GM23338 (cell line): Measurements from ENCODE around the gene C1R. TPM values are rescaled to one million over a fixed set of nuclear protein-coding genes. Genes with fewer than 3 reads are reported as not detected.

Source experiments
- ATAC-seq: fragments of 200-7000 bp; cut with Tn5 transposase; 3 replicates; pipeline ENCODE4 v1.9.1; 2020
- DNase-seq: peaks from one replicate; pipeline ENCODE4 v3.0.0-alpha.2; 2015; ENCODE audit warnings: low spot score
- H2AFZ ChIP-seq: fragments of 200-600 bp; sonication (generic); 2 replicates; pipeline ENCODE4 v1.8.0; 2016; ENCODE audit warnings: antibody characterized with exemption, mild to moderate bottlenecking, moderate library complexity
- H3F3A ChIP-seq: fragments of 200-600 bp; sonication (generic); replicated peaks from 2 replicates; pipeline ENCODE4 v1.8.0; 2017; ENCODE audit warnings: antibody characterized with exemption, mixed run types, low read depth
- H3K27ac ChIP-seq: fragments of 200-600 bp; sonication (generic); 2 replicates; pipeline ENCODE4 v1.6.1; 2016; ENCODE audit warnings: low read depth
- H3K27me3 ChIP-seq: fragments of 200-600 bp; sonication (generic); 2 replicates; pipeline ENCODE4 v1.8.0; 2016; ENCODE audit warnings: mild to moderate bottlenecking, mixed run types, moderate library complexity; ENCODE audit not compliant: insufficient read depth
- H3K36me3 ChIP-seq: fragments of 200-600 bp; sonication (generic); 2 replicates; pipeline ENCODE4 v1.8.0; 2016; ENCODE audit warnings: mild to moderate bottlenecking; ENCODE audit not compliant: insufficient read depth
- H3K4me1 ChIP-seq: fragments of 200-600 bp; sonication (generic); 2 replicates; pipeline ENCODE4 v1.8.0; 2016; ENCODE audit warnings: mild to moderate bottlenecking, moderate library complexity; ENCODE audit not compliant: insufficient read depth
- H3K4me2 ChIP-seq: fragments of 200-600 bp; sonication (generic); 2 replicates; pipeline ENCODE4 v1.7.1; 2017; ENCODE audit warnings: mixed run types
- H3K4me3 ChIP-seq: fragments of 200-600 bp; sonication (generic); 2 replicates; pipeline ENCODE4 v1.6.1; 2016; ENCODE audit warnings: mixed run types
- H3K79me2 ChIP-seq: fragments of 200-600 bp; sonication (generic); replicated peaks from 2 replicates; pipeline ENCODE4 v1.8.0; 2017; ENCODE audit warnings: mild to moderate bottlenecking; ENCODE audit not compliant: insufficient read depth
- H3K9me2 ChIP-seq: fragments of 200-600 bp; sonication (generic); 2 replicates; pipeline ENCODE4 v1.8.0; 2017; ENCODE audit not compliant: insufficient read depth
- H4K20me1 ChIP-seq: fragments of 200-600 bp; sonication (generic); replicated peaks from 2 replicates; pipeline ENCODE4 v1.8.0; 2017; ENCODE audit warnings: mild to moderate bottlenecking; ENCODE audit not compliant: insufficient read depth
- H3K27ac Mint-ChIP-seq: 2 replicates; pipeline ENCODE4 v1.8.0; 2020; ENCODE audit warnings: inconsistent platforms, mild to moderate bottlenecking, moderate library complexity, mixed read lengths
- H3K27me3 Mint-ChIP-seq: 3 replicates; pipeline ENCODE4 v1.8.0; 2022; ENCODE audit warnings: low read depth, mild to moderate bottlenecking, moderate library complexity, mixed read lengths, inconsistent platforms; ENCODE audit not compliant: insufficient read depth, poor library complexity
- H3K36me3 Mint-ChIP-seq: 3 replicates; pipeline ENCODE4 v1.8.0; 2021; ENCODE audit warnings: low read depth, mild to moderate bottlenecking, inconsistent platforms, moderate library complexity, mixed read lengths
- H3K4me1 Mint-ChIP-seq: 3 replicates; pipeline ENCODE4 v1.8.0; 2020; ENCODE audit warnings: mild to moderate bottlenecking, inconsistent platforms, mixed read lengths
- H3K4me3 Mint-ChIP-seq: 3 replicates; pipeline ENCODE4 v1.8.0; 2021; ENCODE audit warnings: moderate library complexity, mild to moderate bottlenecking, inconsistent platforms, mixed read lengths
- H3K9me3 Mint-ChIP-seq: 3 replicates; pipeline ENCODE4 v1.8.0; 2020; ENCODE audit warnings: moderate library complexity, mild to moderate bottlenecking, inconsistent platforms, mixed read lengths
- JUNB ChIP-seq: IDR thresholded peaks from one replicate; pipeline ENCODE4 v1.6.1; 2016; ENCODE audit warnings: antibody characterized with exemption; ENCODE audit not compliant: unreplicated experiment
- NANOG ChIP-seq: IDR thresholded peaks from 2 replicates; pipeline ENCODE4 v1.6.1; 2016; ENCODE audit warnings: antibody characterized with exemption, borderline replicate concordance
- POLR2AphosphoS5 ChIP-seq: IDR thresholded peaks from 2 replicates; pipeline ENCODE4 v1.6.1; 2016; ENCODE audit warnings: antibody characterized with exemption, low read depth
- REST ChIP-seq: IDR thresholded peaks from one replicate; pipeline ENCODE4 v1.6.1; 2018; ENCODE audit warnings: antibody characterized with exemption; ENCODE audit not compliant: unreplicated experiment
- ZNF114 ChIP-seq: fragments of 250-450 bp; sonication (Bioruptor Pico); IDR thresholded peaks from 2 replicates; pipeline ENCODE4 v1.5.0; 2020; ENCODE audit warnings: mild to moderate bottlenecking, moderate library complexity
- ZNF462 ChIP-seq: fragments of 250-450 bp; sonication (Bioruptor Pico); IDR thresholded peaks from 2 replicates; pipeline ENCODE4 v1.5.0; 2020; ENCODE audit warnings: mild to moderate bottlenecking, moderate library complexity
- polyA plus RNA-seq: library from polyadenylated mRNA; unstranded; fragments of >200 nt; fragmentation: Nextera tagmentation; extraction: Ambion mirVana; gene quantifications from 2 replicates; pipeline ENCODE4 v1.2.1, GENCODE V29; 2016
- total RNA-seq: library from RNA; depleted of rRNA; stranded (reverse); fragments of >200 nt; shearing (Covaris generic); gene quantifications from 2 replicates; pipeline ENCODE4 v1.2.3, GENCODE V29; 2014
- TF ChIP-seq, protein P1 (sequence below): IDR thresholded peaks from 2 replicates; pipeline ENCODE4 v1.6.1; 2016; ENCODE audit warnings: antibody characterized with exemption
- TF ChIP-seq, protein P2 (sequence below), 2 experiments: fragments of 200-600 bp in 1 of 2; sonication (generic) in 1 of 2; conservative IDR thresholded peaks; 2 replicates each; pipeline versions ENCODE4 v1.5.1 to v1.6.1; 2016 to 2017; ENCODE audit warnings: antibody characterized with exemption in 2 of 2, low read depth in 2 of 2, mild to moderate bottlenecking in 2 of 2, moderate library complexity in 1 of 2

Gene C1R
- total and polyA plus RNA-seq, 2 experiments from 2014 or later, result 6.4 to 8.8 TPM

DNA sequence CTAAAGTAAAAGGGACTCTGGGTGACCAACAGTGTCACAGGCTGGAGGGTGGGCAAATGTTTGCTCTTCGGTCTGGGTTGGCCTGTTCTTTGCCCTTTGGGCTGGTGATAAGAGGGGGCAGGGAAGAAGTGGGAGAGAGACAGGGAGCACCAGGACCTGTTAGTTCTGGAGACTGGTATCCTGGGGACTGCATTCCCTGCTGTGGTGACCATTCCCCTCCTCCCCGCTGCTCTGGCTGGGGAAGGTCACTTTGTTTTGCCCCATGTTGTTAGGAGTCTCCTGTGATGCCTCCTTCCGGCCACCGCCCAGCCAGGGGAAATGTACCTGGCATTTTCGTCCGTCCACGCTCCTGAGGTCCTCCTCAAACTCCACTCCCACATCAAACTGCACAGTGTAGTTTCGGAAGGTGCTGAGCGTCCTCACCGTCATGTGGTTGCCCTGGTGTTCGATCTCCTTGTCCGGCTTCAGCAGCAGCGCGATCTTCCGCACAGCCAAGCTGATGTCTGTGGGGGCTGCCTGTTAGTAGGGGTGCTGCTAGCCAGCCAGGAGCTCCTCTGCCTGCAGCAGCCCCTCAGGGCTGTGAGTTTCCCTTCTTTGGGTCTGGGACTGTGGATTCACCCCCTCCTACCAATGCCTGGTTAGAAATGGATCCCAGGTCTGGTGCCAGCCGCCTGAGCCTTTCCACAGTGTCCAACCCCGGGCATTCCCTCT lies 35.8 kb upstream of the C1R start (continued):
- TF ChIP-seq REST (no peak), JUNB (no peak), ZNF114 (CRISPR knock-in tag) (no peak), NANOG (no peak)
- TF ChIP-seq, protein P1, sequence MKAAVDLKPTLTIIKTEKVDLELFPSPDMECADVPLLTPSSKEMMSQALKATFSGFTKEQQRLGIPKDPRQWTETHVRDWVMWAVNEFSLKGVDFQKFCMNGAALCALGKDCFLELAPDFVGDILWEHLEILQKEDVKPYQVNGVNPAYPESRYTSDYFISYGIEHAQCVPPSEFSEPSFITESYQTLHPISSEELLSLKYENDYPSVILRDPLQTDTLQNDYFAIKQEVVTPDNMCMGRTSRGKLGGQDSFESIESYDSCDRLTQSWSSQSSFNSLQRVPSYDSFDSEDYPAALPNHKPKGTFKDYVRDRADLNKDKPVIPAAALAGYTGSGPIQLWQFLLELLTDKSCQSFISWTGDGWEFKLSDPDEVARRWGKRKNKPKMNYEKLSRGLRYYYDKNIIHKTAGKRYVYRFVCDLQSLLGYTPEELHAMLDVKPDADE, result no peak
- TF ChIP-seq, protein P2, sequence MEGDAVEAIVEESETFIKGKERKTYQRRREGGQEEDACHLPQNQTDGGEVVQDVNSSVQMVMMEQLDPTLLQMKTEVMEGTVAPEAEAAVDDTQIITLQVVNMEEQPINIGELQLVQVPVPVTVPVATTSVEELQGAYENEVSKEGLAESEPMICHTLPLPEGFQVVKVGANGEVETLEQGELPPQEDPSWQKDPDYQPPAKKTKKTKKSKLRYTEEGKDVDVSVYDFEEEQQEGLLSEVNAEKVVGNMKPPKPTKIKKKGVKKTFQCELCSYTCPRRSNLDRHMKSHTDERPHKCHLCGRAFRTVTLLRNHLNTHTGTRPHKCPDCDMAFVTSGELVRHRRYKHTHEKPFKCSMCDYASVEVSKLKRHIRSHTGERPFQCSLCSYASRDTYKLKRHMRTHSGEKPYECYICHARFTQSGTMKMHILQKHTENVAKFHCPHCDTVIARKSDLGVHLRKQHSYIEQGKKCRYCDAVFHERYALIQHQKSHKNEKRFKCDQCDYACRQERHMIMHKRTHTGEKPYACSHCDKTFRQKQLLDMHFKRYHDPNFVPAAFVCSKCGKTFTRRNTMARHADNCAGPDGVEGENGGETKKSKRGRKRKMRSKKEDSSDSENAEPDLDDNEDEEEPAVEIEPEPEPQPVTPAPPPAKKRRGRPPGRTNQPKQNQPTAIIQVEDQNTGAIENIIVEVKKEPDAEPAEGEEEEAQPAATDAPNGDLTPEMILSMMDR (conservative IDR thresholded peaks at IDR 0.05; ENCODE audit: low read depth in 2 of 2), result no peak

DNA sequence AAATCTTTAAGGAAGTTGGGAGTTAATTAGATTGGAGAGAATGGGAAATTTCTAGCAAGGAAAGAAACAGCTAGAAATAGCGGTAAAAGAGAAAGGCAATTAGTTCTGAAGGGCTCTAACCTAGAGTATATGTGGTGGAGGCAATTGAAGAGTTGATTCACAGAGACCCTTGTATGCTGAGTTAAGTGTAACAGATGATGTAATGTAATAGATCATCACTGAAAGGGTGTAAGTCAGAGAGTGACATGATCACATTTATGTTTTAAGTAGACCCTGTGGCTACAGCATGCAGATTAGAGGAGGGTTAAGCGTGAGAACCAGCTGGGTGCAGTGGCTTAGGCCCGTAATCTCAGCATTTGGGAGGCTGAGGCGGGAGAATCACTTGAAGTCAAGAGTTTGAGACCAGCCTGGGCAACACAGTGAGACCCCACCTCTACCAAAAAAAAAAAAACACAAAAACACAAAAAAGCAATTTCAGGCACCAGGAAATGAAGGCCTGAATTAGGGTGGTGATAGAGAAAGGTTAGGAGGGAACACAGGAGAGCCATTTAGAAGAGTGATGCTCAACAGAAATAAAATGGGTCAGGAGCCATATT lies 33.5 kb upstream of the C1R start:
- Mint-ChIP-seq H3K36me3 (no peaks in the 10 kb centered on the region; the same call in 2 of the 3 replicates), H3K27me3 (peaks cover 14% of the 10 kb centered on the region), H3K27ac (no peak overlapping the region), H3K4me1 (peaks cover 29% of the 10 kb centered on the region), H3K4me3 (no peak overlapping the region), H3K9me3 (no peaks in the 10 kb centered on the region)
- Histone ChIP-seq H3K36me3 (no peaks in the 10 kb centered on the region), H3K27ac (no peak overlapping the region), H3K79me2 (no peaks in the 10 kb centered on the region), H3K27me3 (no peaks in the 10 kb centered on the region), H3K9me2 (no peaks in the 10 kb centered on the region), H4K20me1 (no peaks in the 10 kb centered on the region), H3K4me3 (no peak overlapping the region), H3K4me2 (no peak overlapping the region), H2AFZ (no peak overlapping the region), H3F3A (0 out of 2 replicates have a peak, but pooled peaks cover under 1% of the 10 kb centered on the region), H3K4me1 (peaks cover 16% of the 10 kb centered on the region)
- DNase-seq, result no peak
- no peak for ATAC-seq
- no peak for TF ChIP-seq JUNB
- TF ChIP-seq, protein P2 (conservative IDR thresholded peaks at IDR 0.05; ENCODE audit: low read depth in 2 of 2), result no peak
- TF ChIP-seq ZNF114 (CRISPR knock-in tag), result no peak
- no peak for TF ChIP-seq POLR2AphosphoS5
- TF ChIP-seq ZNF462 (CRISPR knock-in tag), result no peak
